RPMI7951 (cell line): ENCODE measurements around the gene BTN3A1. TPM values are rescaled to one million over a fixed set of nuclear protein-coding genes. Genes with fewer than 3 reads are reported as not detected.

Experiments used
- DNase-seq: peaks from one replicate; pipeline ENCODE4 v3.0.0-alpha.2; 2012; ENCODE audit warnings: low read depth
- total RNA-seq: library from RNA; depleted of rRNA; stranded (reverse); fragments of >200 nt; shearing (Covaris generic); gene quantifications from 2 replicates; pipeline ENCODE4 v1.2.3, GENCODE V29; 2014

The BTN3A1 gene
- total RNA-seq, 1 experiment from 2014 or later, result 22.3 TPM

- no peak for DNase-seq
These were observed 22.3 kb upstream of the BTN3A1 start for GRCh38 chr6:26379740-26380139.

GRCh38 chr6:26380256-26380655 is 21.8 kb upstream of the BTN3A1 start:
- DNase-seq, result no peak

- DNase-seq, result no peak
These were observed 20.0 kb upstream of the BTN3A1 start for GRCh38 chr6:26382121-26382520.

- peak; percentile 60 for DNase-seq
These were observed 18.3 kb upstream of the BTN3A1 start for GRCh38 chr6:26383624-26384417.

DNA sequence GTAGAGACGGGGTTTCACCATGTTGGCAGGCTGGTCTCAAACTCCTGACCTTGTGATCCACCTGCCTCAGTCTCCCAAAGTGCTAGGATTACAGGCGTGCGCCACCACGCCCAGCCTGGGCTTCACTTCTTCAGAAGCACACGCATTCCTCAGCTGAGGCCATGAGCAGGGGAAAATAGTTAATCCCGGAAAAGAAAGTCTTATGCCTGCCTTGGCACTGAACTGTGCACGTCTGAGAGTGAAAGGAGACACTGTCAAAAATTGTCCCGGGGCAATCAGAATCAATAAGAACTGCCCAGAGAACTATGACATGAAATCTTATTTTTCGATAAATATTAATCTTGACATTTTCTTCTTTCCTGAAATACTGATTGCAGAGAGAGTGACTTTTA is 16.3 kb upstream of the BTN3A1 start:
- DNase-seq, result no peak

DNA sequence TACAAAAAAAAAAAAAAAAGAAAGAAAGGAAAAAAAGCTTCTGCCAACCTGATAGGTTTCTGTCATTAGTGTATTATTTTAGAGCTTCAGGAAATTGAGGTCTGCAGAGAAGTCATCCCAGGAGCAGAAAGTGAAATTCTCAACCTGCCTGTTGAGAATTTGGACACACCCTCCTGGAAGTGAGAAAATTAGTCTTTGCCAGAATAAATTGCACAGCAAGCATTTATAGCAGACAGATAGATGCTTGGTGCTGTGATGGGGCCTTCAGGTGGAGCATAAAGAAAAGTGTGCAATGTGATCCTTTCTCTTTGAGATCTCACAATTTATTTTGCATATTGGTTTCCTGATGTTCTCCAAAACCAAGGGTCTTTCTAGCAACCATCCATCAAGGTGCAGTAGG is 14.5 kb upstream of the BTN3A1 start:
- no peak for DNase-seq

- no peak for DNase-seq
These were observed 14.1 kb upstream of the BTN3A1 start for GRCh38 chr6:26388014-26388413.

- DNase-seq, result no peak
These were observed 13.6 kb upstream of the BTN3A1 start for GRCh38 chr6:26388441-26388840.

DNA sequence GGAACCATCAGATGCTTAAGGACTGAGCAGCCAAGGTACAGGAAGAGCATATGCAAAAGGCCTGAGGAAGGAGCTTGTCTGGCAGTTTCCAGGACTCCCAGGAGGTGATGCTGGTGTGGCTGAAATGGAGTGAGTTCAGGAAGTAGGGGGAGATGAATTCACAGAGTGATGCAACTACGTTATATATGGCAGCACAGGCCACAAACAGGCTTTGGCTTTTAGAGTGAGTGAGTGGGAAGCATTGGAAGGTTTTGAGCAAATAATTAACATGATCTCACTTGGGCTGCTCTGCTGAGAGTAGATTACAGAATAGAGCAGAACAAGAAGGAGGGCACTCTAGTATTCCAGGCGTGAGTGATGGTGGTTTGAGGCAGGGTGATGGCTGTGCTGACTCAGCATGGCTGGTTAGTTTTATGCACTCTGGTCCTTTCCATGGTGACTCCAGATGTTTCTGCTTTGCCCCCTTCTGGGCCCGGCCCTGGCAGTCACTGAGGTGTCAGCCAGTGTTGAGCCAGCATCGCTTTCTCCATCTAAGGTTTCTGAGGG is 12.7 kb upstream of the BTN3A1 start:
- no peak for DNase-seq

- no peak for DNase-seq
These were observed 11.5 kb upstream of the BTN3A1 start for GRCh38 chr6:26390531-26390930.

DNA sequence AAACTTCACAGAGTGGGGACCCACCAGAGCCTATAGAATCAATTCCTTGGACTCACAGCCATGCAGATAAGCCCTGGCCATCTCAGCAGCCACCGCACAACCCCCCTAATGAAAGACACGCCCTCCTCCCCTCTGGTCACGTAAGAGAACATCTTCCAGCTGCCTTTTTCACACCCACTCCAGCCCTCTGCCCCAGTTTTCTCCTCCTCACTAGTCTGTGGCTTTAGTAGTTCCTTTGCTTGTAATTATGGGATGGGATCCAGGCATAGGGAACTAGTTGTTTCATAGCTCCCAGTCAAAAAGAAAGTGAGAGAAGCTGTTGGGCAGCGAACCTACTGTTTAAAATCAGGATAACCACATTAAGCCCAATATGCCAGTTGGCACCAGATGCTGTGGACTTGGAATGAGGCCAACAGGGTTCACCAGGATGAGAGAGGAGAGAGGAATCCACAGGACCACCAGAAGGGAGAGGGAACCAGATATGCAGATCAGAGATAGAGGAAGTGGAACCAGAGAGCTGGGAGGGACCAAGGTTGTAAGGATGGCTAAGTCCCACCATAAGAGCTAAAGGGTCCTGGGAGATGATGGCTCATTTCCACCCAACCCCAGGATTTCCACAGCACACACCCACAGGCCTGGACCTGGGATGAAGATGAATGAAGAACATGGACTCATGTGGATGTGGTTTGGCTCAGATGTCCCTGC is 9.0 kb upstream of the BTN3A1 start:
- no peak for DNase-seq

DNA sequence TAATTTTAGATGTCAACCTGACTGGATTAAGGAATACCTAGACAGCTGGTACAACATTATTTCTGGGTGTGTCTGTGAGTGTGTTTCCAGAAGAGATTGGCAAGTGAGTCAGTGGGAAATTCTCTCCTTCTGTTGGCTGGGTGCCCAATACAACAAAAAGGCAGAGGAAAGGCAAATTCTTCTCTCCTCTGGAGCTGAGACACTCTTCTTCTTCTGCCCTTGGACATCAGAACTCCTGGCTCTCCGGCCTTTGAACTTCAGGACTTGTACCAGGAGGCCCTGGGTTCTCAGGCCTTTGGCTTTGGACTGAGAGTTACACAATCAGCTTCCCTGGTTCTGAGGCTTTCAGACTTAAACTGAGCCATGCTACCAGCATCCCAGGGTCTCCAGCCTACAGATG is 7.8 kb upstream of the BTN3A1 start:
- peak; percentile 79 for DNase-seq

GRCh38 chr6:26398555-26398954 is 3.5 kb upstream of the BTN3A1 start:
- DNase-seq, result no peak

DNA sequence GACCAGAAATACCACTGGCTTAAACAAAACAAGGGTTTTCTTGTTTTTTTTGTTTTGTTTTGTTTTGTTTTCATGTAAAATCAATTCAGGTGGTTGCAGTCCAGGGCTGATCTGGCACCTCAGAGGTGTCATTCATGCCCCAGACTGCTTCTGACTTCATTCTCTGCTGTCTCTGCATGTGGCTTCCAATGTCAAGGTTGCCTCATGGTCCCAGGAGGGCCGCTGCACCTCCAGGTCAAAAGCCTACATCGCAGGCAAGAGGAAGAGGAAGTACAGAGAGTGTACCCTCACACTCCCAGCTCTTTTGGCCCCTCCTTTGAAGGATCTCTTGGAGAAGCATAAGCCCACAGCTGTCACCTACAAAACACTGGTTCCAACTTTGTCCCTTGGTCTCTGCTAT is 1.4 kb upstream of the BTN3A1 start:
- no peak for DNase-seq

DNA sequence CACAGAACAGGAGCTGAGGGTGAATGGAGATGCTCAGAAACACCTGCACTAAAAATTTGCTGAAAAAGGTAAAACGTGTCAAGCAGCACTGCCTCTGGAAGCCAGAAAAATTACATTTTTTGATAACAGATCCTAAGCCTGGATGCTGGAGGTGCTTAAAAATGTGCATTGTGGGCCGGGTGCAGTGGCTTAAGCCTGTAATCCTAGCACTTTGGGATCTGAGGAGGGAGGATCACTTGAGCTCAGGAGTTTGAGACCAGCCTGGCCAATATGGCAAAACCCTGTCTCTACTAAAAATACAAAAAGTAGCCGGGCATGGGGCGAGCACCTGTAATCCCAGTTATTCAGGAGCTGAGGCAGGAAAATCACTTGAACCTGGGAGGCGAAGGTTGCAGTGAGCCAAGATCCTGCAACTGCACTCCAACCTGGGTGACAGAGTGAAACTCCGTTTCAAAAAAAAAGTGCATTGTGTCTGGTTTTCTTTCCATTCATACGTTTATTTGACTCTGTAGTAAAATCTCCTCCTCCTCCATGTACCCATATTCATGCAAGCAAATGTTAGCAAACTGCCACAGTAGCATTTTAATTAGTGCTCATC is 587 bp upstream of the BTN3A1 start:
- DNase-seq, result no peak

- DNase-seq, result no peak
These were observed 1.8 kb downstream of the BTN3A1 start for GRCh38 chr6:26403893-26404292.

DNA sequence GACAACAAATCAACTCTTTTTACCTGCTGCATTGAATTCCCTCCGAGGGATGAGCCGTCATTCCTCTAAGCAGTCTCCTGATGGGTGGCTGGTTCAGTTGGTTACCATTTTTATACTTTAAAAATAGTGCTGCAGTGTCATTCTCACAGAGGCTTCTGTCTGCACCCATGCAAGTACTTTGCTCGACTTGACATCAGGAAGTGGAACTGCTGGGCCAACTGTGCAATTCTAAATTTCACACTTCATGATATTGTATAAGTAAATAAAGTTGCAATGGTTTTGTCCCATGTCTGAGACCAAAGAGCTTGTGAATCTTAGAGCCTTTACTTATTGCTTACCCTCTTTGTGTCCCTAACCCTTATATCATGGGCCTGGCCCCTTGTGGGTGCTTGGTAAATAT is 2.5 kb downstream of the BTN3A1 start:
- DNase-seq, result no peak

DNA sequence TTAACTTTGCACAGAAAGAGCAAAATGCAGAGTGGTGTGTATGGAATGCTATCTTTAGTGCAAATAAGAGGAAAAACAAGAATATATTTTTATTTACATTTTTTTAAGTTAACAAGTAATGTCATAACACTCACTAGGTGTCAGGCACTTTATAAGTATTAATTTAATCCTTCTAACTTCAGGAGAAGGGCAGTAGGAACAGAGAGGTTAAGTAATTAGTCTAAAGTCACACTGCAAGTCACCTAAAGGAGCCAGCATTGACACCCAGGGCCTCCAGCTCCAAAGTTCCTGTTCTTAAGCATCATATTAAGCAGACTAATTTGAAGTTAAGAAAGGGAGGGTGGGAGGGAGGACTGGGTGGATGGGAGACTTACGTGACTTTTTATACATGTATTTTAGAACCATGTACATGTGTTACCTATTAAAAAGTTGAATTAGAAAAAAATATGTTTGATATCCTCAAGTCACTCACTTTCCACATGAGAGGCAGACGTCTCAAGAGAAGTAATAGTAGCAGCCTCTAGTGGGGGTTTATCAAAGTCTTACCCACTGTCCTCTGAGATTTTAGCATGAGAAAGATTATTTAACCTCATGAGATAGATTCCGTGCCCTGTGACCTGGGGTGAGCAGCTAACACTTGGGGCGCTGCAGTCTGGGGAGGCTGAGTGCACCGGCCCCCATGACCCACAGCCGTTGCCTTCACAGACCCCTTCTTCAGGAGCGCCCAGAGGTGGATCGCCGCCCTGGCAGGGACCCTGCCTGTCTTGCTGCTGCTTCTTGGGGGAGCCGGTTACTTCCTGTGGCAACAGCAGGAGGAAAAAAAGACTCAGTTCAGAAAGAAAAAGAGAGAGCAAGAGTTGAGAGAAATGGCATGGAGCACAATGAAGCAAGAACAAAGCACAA is 7.0 kb downstream of the BTN3A1 start:
- no peak for DNase-seq

DNA sequence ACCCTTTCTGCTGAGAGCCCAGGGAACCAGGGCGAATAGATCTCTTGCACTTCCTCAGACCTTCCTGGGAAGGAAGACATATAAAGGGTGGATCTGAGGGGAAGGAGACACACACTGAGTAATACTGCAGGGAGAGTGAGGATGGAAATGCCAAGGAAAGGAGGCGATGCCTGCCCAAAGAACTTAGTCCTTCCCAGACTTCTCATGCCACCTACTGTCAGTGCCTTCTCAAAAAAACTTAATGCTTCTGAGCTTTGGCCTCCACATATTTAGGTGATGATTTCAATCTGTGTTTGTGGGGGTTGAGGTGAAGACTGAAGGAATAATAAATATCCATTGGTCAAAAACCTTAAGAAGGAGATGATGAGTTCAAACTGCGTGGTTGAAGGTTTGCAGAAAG is 9.7 kb downstream of the BTN3A1 start:
- DNase-seq, result no peak

GRCh38 chr6:26412228-26412627 is 10.2 kb downstream of the BTN3A1 start:
- DNase-seq, result no peak

GRCh38 chr6:26412954-26413353 is 10.9 kb downstream of the BTN3A1 start:
- DNase-seq, result no peak

DNA sequence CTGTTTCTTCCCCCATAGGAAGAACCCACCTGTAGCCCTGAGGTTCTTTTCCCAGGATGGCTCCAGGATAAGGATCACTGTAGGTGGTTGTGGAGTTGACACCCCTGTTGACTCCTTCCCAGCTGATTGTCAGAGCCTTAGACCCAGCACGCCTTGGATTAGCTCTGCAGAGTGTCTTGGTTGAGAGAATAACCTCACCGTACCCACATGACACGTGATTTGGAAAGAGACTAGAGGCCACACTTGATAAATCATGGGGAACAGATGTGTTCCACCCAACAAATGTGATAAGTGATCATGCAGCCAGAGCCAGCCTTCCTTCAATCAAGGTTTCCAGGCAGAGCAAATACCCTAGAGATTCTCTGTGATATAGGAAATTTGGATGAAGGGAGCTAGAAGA is 12.2 kb downstream of the BTN3A1 start:
- no peak for DNase-seq
